ENCODE measurements around the gene ERBB3.

GRCh38 chr12:56118688-56119357 is 38.9 kb downstream of the ERBB3 start:
- TF ChIP-seq CTCF (IDR thresholded peaks at IDR 0.05; ENCODE audit: poor library complexity), result no peak
- TF ChIP-seq EZH2 (IDR thresholded peaks at IDR 0.05; ENCODE audit: borderline replicate concordance), result no peak
